GM12878 (cell line): ENCODE results near the gene MAN2B1.

ENCODE experiments used
- ATF3 ChIP-seq: IDR thresholded peaks from 2 replicates; pipeline ENCODE4 v1.6.1; 2011; ENCODE audit warnings: low read depth, mild to moderate bottlenecking, low read length, moderate library complexity, borderline replicate concordance; ENCODE audit errors: extremely low read depth
- CTCF ChIP-seq, 3 experiments: IDR thresholded peaks in 2 of 3; conservative IDR thresholded peaks in 1 of 3; 2 replicates each; pipeline ENCODE4 v1.5.1; 2011; ENCODE audit warnings: low read depth in 3 of 3, low read length in 3 of 3, mild to moderate bottlenecking in 3 of 3, control low read depth in 2 of 3, moderate library complexity in 2 of 3, inconsistent platforms in 1 of 3, mixed read lengths in 1 of 3; ENCODE audit not compliant: control insufficient read depth in 2 of 3, insufficient read depth in 1 of 3; ENCODE audit errors: extremely low read depth in 1 of 3
- IKZF1 ChIP-seq: fragments of 450-650 bp; conservative IDR thresholded peaks from 2 replicates; pipeline ENCODE4 v1.6.1; 2017; ENCODE audit warnings: antibody characterized with exemption, mild to moderate bottlenecking
- MAX ChIP-seq: IDR thresholded peaks from 2 replicates; pipeline ENCODE4 v1.6.1; 2012; ENCODE audit warnings: low read depth, low read length, improper control_type of control experiment
- POLR2AphosphoS5 ChIP-seq: IDR thresholded peaks from 2 replicates; pipeline ENCODE4 v1.6.1; 2011; ENCODE audit warnings: mild to moderate bottlenecking, low read length, inconsistent platforms
- RAD21 ChIP-seq: IDR thresholded peaks from 2 replicates; pipeline ENCODE4 v1.6.1; 2011; ENCODE audit warnings: mild to moderate bottlenecking, low read depth, low read length, moderate library complexity; ENCODE audit not compliant: insufficient read depth
- SP1 ChIP-seq: IDR thresholded peaks from one replicate; pipeline ENCODE4 v1.6.1; 2011; ENCODE audit warnings: low read depth, low read length
- TAF1 ChIP-seq: IDR thresholded peaks from 2 replicates; pipeline ENCODE4 v1.6.1; 2011; ENCODE audit warnings: mild to moderate bottlenecking, low read depth, low read length, borderline replicate concordance
- YBX1 ChIP-seq: fragments of 450-650 bp; IDR thresholded peaks from 2 replicates; pipeline ENCODE4 v1.6.1; 2016; ENCODE audit warnings: antibody characterized with exemption
- ZNF207 ChIP-seq: fragments of 450-650 bp; IDR thresholded peaks from 2 replicates; pipeline ENCODE4 v1.6.1; 2014; ENCODE audit warnings: antibody characterized with exemption, mild to moderate bottlenecking, borderline replicate concordance

- TF ChIP-seq SP1 (no peak), CTCF (IDR thresholded peaks at IDR 0.05 in 2 of 3, conservative IDR thresholded peaks at IDR 0.05 in 1 of 3; ENCODE audit: control insufficient read depth in 2 of 3, extremely low read depth in 1 of 3, insufficient read depth in 1 of 3, low read depth in 3 of 3, low read length in 3 of 3) (no peak), RAD21 (no peak), POLR2AphosphoS5 (peak; percentile 61), TAF1 (peak; percentile 66; the same call in 1 of the 2 replicates), MAX (no peak), YBX1 (no peak), ATF3 (0 out of 2 replicates have a peak, but pooled peaks have one; percentile 13), IKZF1 (peak; percentile 69), ZNF207 (no peak)
Measured at GRCh38 chr19:12666265-12667048, at the start of gene MAN2B1, which contains the start of gene WDR83.
